NB4 (cell line): ENCODE results near the gene GATA3.

ENCODE experiments used
- DNase-seq: peaks from one replicate; pipeline ENCODE4 v3.0.0; 2010; ENCODE audit warnings: low read depth
- H3K4me3 ChIP-seq: one replicate; pipeline ENCODE4 v1.5.1; 2011; ENCODE audit warnings: mild to moderate bottlenecking, low read depth, low read length, moderate library complexity
- CTCF ChIP-seq: IDR thresholded peaks from one replicate; pipeline ENCODE4 v1.5.1; 2012; ENCODE audit warnings: low read depth, low read length
- MAX ChIP-seq: IDR thresholded peaks from 2 replicates; pipeline ENCODE4 v1.6.1; 2011; ENCODE audit warnings: low read depth, low read length
- MYC ChIP-seq: IDR thresholded peaks from 2 replicates; pipeline ENCODE4 v1.6.1; 2011; ENCODE audit warnings: low read depth, low read length
- POLR2A ChIP-seq: IDR thresholded peaks from 2 replicates; pipeline ENCODE4 v1.6.1; 2011; ENCODE audit warnings: mild to moderate bottlenecking; ENCODE audit not compliant: insufficient read length; ENCODE audit errors: extremely low read depth

Gene GATA3

GRCh38 chr10:8063128-8063908, 8.8 kb downstream of the GATA3 start:
- TF ChIP-seq POLR2A, result no peak
- TF ChIP-seq MAX, result no peak
- no peak for TF ChIP-seq MYC
- no peak for TF ChIP-seq CTCF
- no peak for DNase-seq
- H3K4me3 ChIP-seq, result no peak overlapping the region

DNA sequence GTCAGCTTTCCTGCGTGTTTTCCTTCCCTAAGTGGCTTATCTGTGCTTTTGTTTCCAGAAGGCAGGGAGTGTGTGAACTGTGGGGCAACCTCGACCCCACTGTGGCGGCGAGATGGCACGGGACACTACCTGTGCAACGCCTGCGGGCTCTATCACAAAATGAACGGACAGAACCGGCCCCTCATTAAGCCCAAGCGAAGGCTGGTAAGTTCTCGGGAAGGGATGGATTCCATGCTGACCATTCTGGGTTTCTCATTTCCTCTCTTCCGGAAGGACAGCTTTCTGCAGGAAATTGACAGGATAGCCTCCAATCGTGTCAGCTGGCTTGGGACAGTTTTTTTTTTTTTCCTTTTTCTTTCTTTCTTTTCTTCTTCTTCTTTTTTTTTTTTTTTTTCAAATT, 9.4 kb downstream of the GATA3 start:
- no peak overlapping the region for H3K4me3 ChIP-seq
- TF ChIP-seq MYC (no peak), MAX (no peak), CTCF (no peak), POLR2A (no peak)
- no peak for DNase-seq

- TF ChIP-seq POLR2A (no peak), MYC (no peak), MAX (no peak), CTCF (no peak)
- no peak overlapping the region for H3K4me3 ChIP-seq
- no peak for DNase-seq
Observed at GRCh38 chr10:8064436-8064835, 9.9 kb downstream of the GATA3 start.

DNA sequence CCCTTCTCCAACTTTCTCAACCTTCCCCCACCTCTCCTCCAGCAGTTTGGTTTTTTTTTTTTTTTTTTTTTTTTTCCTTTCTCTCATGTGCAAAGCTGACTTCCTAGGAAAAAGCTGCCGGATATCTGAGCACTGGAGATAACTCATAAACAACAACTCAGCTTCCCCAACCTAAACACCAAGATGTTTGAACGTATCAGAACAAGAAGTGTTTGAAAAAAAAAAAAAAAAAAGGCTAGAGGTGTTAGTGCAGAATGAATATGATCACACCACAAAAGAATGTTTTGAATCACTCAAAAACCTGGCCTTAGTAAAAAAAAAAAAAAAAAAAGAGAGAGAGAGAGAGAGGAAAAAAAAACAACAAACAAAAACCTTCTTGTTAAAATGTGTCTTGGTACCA, 11.2 kb downstream of the GATA3 start:
- H3K4me3 ChIP-seq, result no peak overlapping the region
- no peak for DNase-seq
- TF ChIP-seq CTCF, result no peak
- TF ChIP-seq MAX, result no peak
- no peak for TF ChIP-seq MYC
- no peak for TF ChIP-seq POLR2A

DNA sequence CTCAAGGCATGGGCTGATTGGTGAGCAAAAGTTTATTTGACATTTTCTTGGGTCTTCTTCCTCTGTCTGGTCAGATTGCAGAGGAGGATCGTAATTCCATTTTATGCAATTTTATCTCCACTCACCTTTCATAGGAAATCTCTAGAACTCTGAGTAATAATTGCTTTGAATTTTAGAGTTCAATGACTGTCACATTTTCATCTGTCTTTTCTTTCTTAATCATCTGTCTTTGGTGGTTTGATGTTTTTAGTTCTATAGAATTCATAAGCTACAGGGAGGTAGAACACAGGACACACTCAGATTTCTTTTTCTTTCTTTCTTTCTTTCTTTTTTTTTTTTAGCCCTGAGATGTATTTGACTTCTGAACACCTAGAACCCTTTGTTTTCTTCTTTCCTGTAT, 11.6 kb downstream of the GATA3 start:
- no peak overlapping the region for H3K4me3 ChIP-seq
- TF ChIP-seq MYC (no peak), POLR2A (no peak), CTCF (no peak), MAX (no peak)
- no peak for DNase-seq

DNA sequence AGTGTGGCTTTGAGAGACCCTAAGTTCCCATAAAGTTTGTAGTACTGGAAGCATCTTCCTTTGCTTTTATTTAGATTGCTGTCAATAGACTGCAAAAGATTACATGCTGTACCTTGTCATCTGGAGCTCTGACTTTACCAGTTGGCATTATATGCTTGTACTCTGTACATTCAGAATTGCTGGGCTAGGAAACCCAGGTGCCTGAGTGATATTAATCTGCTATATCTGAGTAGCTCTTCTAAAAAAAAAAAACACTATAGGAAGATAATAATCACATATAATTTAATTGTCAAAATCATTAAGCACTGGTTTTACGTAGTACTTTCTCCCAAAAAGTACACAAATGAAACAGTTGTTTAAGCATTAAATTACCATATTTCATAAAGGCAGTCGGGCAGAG, 12.3 kb downstream of the GATA3 start:
- no peak for TF ChIP-seq CTCF
- no peak for TF ChIP-seq MYC
- no peak for TF ChIP-seq POLR2A
- no peak for TF ChIP-seq MAX
- no peak for DNase-seq
- H3K4me3 ChIP-seq, result no peak overlapping the region
